K562 (cell line): ENCODE measurements around the gene MYL5. TPM values are rescaled to one million over a fixed set of nuclear protein-coding genes. Genes with fewer than 3 reads are reported as not detected.
A peak's percentile ranks its signal among the peaks of the same experiment; 100 is the strongest.

Experiments
- CC2D1A ChIP-seq: fragments of 450-650 bp; IDR thresholded peaks from 2 replicates; pipeline ENCODE4 v1.6.1; 2017; ENCODE audit warnings: mild to moderate bottlenecking
- ETV5 ChIP-seq: sonication (generic); formaldehyde crosslinking; IDR thresholded peaks from 2 replicates; pipeline ENCODE4 v1.4.0; 2020; ENCODE audit warnings: low read depth, mild to moderate bottlenecking, missing genetic modification reagents
- MEF2A ChIP-seq: IDR thresholded peaks from 2 replicates; pipeline ENCODE4 v1.6.1; 2011; ENCODE audit warnings: low read depth, mild to moderate bottlenecking, low read length, moderate library complexity; ENCODE audit not compliant: control insufficient read depth
- MYC ChIP-seq, 2 experiments: fragments of 250-450 bp in 1 of 2; sonication (Bioruptor Pico) in 1 of 2; IDR thresholded peaks; 2 replicates each; pipeline versions ENCODE4 v1.5.1 to v1.6.1; 2012 to 2021; ENCODE audit warnings: low read depth in 2 of 2, borderline replicate concordance in 1 of 2, improper control_type of control experiment in 1 of 2, low read length in 1 of 2, mild to moderate bottlenecking in 1 of 2, moderate library complexity in 1 of 2
- NCOA2 ChIP-seq, 2 experiments: fragments of 450-650 bp; IDR thresholded peaks; 2 replicates each; pipeline ENCODE4 v1.6.1; 2018; ENCODE audit warnings: mild to moderate bottlenecking in 2 of 2, moderate library complexity in 1 of 2; ENCODE audit not compliant: partially characterized antibody in 2 of 2
- NR4A1 ChIP-seq, 2 experiments: fragments of 250-450 bp in 1 of 2; fragments of 450-650 bp in 1 of 2; sonication (Bioruptor Pico) in 1 of 2; IDR thresholded peaks; 2 replicates each; pipeline versions ENCODE4 v1.4.0 to v1.6.1; 2016 to 2020; ENCODE audit warnings: mild to moderate bottlenecking in 2 of 2, missing compliant biosample characterization in 1 of 2, missing genetic modification characterization in 1 of 2, moderate library complexity in 1 of 2
- PHF20 ChIP-seq: fragments of 450-650 bp; IDR thresholded peaks from 2 replicates; pipeline ENCODE4 v1.6.1; 2018; ENCODE audit not compliant: partially characterized antibody
- RBM39 ChIP-seq: fragments of 200-400 bp; formaldehyde crosslinking; optimal IDR thresholded peaks from 2 replicates; pipeline ENCODE3; 2018; ENCODE audit warnings: low read depth, low read length
- SAP30 ChIP-seq: fragments of 200-600 bp; sonication (generic); IDR thresholded peaks from 2 replicates; pipeline ENCODE4 v1.6.1; 2012; ENCODE audit warnings: borderline replicate concordance, low read depth, mild to moderate bottlenecking, moderate library complexity, low read length, control low read depth, inconsistent platforms; ENCODE audit not compliant: insufficient read depth, poor library complexity, severe bottlenecking
- SUPT5H ChIP-seq: fragments of 450-650 bp; IDR thresholded peaks from 2 replicates; pipeline ENCODE4 v1.6.1; 2016
- U2AF1 ChIP-seq: fragments of 200-400 bp; formaldehyde crosslinking; optimal IDR thresholded peaks from 2 replicates; pipeline ENCODE3; 2017; ENCODE audit warnings: mild to moderate bottlenecking, low read depth, low read length, moderate library complexity
- ZBTB5 ChIP-seq: fragments of 450-650 bp; IDR thresholded peaks from 2 replicates; pipeline ENCODE4 v1.6.1; 2017; ENCODE audit warnings: antibody characterized with exemption
- ZC3H4 ChIP-seq: sonication (generic); formaldehyde crosslinking; IDR thresholded peaks from 2 replicates; pipeline ENCODE4 v1.9.0; 2021; ENCODE audit warnings: missing genetic modification reagents, borderline replicate concordance
- ZNF212 ChIP-seq: fragments of 450-650 bp; formaldehyde crosslinking; IDR thresholded peaks from 2 replicates; pipeline ENCODE4 v1.4.0; 2020; ENCODE audit warnings: mild to moderate bottlenecking
- polyA plus RNA-seq, 8 experiments: library from polyadenylated mRNA; depleted of rRNA in 4 of 8; stranded (reverse) in 5 of 8; unstranded in 3 of 8; fragments of >200 nt; fragmentation: Nextera tagmentation in 2 of 8; fragmentation: Illumina TruSeq in 1 of 8; extraction: Ambion mirVana in 2 of 8; extraction: Trizol in 1 of 8; gene quantifications; 2 replicates each; pipeline versions ENCODE4 v1.2.1 to v1.2.3, GENCODE V29; 2011 to 2014; ENCODE audit warnings: inconsistent platforms in 1 of 8, missing spikeins in 1 of 8
- total RNA-seq, 7 experiments: library from RNA; depleted of rRNA in 6 of 7; stranded (reverse); fragments of >200 nt in 6 of 7; fragmentation: Illumina TruSeq in 2 of 7; extraction: Trizol in 2 of 7; gene quantifications; 2 replicates each; pipeline versions ENCODE4 v1.2.1 to v1.2.3, GENCODE V29; 2011 to 2021; ENCODE audit warnings: low replicate concordance in 1 of 7
- TF ChIP-seq, protein P1 (sequence below): fragments of 450-650 bp; IDR thresholded peaks from 2 replicates; pipeline ENCODE4 v1.6.1; 2016; ENCODE audit warnings: low read depth
- TF ChIP-seq, protein P2 (sequence below): sonication (generic); formaldehyde crosslinking; IDR thresholded peaks from 2 replicates; pipeline ENCODE4 v1.8.0; 2022; ENCODE audit warnings: mild to moderate bottlenecking, low read depth, missing genetic modification reagents

MYL5 gene
- total and polyA plus RNA-seq, 9 of the 15 experiments (the other 6 are each of a cell fraction or from before 2014, with no cell fraction given), result 1.4 to 10.0 (median 4.1) TPM

DNA sequence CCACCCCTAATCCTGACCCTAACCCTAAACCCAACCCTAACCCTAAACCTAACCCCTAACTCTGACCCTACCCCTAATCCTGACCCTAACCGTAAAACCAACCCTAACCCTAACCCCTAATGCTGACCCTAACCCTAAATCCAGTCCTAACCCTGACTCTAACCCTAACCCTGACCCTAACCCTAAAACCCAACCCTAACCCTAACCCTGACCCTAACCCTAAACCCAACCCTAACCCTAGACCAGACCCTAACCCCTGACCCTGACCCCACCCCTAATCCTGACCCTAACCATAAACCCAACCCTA is 30.6 kb downstream of the MYL5 start (continued):
- TF ChIP-seq, protein P1, sequence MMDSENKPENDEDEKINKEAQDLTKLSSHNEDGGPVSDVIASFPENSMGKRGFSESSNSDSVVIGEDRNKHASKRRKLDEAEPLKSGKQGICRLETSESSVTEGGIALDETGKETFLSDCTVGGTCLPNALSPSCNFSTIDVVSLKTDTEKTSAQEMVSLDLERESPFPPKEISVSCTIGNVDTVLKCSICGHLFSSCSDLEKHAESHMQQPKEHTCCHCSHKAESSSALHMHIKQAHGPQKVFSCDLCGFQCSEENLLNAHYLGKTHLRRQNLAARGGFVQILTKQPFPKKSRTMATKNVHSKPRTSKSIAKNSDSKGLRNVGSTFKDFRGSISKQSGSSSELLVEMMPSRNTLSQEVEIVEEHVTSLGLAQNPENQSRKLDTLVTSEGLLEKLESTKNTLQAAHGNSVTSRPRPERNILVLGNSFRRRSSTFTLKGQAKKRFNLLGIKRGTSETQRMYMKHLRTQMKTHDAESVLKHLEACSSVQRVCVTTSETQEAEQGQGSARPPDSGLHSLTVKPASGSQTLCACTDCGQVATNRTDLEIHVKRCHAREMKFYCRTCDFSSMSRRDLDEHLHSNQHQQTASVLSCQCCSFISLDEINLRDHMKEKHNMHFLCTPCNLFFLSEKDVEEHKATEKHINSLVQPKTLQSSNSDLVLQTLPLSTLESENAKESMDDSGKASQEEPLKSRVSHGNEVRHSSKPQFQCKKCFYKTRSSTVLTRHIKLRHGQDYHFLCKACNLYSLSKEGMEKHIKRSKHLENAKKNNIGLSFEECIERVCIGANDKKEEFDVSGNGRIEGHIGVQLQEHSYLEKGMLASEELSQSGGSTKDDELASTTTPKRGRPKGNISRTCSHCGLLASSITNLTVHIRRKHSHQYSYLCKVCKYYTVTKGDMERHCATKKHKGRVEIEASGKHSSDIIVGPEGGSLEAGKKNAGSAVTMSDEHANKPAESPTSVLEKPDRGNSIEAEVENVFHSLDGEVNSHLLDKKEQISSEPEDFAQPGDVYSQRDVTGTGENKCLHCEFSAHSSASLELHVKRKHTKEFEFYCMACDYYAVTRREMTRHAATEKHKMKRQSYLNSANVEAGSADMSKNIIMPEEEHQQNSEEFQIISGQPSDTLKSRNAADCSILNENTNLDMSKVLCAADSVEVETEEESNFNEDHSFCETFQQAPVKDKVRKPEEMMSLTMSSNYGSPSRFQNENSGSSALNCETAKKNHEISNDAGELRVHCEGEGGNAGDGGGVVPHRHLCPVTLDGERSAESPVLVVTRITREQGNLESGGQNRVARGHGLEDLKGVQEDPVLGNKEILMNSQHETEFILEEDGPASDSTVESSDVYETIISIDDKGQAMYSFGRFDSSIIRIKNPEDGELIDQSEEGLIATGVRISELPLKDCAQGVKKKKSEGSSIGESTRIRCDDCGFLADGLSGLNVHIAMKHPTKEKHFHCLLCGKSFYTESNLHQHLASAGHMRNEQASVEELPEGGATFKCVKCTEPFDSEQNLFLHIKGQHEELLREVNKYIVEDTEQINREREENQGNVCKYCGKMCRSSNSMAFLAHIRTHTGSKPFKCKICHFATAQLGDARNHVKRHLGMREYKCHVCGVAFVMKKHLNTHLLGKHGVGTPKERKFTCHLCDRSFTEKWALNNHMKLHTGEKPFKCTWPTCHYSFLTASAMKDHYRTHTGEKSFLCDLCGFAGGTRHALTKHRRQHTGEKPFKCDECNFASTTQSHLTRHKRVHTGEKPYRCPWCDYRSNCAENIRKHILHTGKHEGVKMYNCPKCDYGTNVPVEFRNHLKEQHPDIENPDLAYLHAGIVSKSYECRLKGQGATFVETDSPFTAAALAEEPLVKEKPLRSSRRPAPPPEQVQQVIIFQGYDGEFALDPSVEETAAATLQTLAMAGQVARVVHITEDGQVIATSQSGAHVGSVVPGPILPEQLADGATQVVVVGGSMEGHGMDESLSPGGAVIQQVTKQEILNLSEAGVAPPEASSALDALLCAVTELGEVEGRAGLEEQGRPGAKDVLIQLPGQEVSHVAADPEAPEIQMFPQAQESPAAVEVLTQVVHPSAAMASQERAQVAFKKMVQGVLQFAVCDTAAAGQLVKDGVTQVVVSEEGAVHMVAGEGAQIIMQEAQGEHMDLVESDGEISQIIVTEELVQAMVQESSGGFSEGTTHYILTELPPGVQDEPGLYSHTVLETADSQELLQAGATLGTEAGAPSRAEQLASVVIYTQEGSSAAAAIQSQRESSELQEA, result 0 out of 2 replicates have a peak, but pooled peaks have one; percentile 49
- TF ChIP-seq MEF2A (no peak), MYC (IDR thresholded peaks at IDR 0.05; ENCODE audit: low read depth, low read length) (no peak), MYC (CRISPR knock-in tag; IDR thresholded peaks at IDR 0.05; ENCODE audit: borderline replicate concordance, low read depth) (no peak), U2AF1 (no peak), SAP30 (no peak), RBM39 (no peak), CC2D1A (0 out of 2 replicates have a peak, but pooled peaks have one; percentile 58), SUPT5H (no peak), ZNF212 (CRISPR knock-in tag) (no peak), ZBTB5 (0 out of 2 replicates have a peak, but pooled peaks have one; percentile 57), NR4A1 (CRISPR knock-in tag; IDR thresholded peaks at IDR 0.05) (no peak), NR4A1 (tag; IDR thresholded peaks at IDR 0.05) (no peak), NCOA2 (IDR thresholded peaks at IDR 0.05; ENCODE audit: partially characterized antibody in 2 of 2) (no peak), PHF20 (peak; percentile 15), ETV5 (CRISPR knock-in tag) (no peak), ZC3H4 (CRISPR knock-in tag) (no peak)
- TF ChIP-seq, protein P2, sequence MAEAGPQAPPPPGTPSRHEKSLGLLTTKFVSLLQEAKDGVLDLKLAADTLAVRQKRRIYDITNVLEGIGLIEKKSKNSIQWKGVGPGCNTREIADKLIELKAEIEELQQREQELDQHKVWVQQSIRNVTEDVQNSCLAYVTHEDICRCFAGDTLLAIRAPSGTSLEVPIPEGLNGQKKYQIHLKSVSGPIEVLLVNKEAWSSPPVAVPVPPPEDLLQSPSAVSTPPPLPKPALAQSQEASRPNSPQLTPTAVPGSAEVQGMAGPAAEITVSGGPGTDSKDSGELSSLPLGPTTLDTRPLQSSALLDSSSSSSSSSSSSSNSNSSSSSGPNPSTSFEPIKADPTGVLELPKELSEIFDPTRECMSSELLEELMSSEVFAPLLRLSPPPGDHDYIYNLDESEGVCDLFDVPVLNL (CRISPR knock-in tag), result no peak
